Stimulated activated CD4-positive, alpha-beta T cell treated with anti-CD3 and anti-CD28 coated beads, Interleukin-4, amount 100 ng/mL, for 4 hours (primary cell): ENCODE data around the gene IGF2.
A peak's percentile ranks its signal among the peaks of the same experiment; 100 is the strongest.

Experiments
- DNase-seq, 2 experiments: peaks; one replicate each; pipeline ENCODE4 v3.0.0-alpha.2; 2020

IGF2 gene

GRCh38 chr11:2102132-2102882 is 36.9 kb downstream of the IGF2 start:
- DNase-seq = no peak

GRCh38 chr11:2101171-2101675 is 38.0 kb downstream of the IGF2 start:
- DNase-seq = no peak

GRCh38 chr11:2100361-2101170 is 38.6 kb downstream of the IGF2 start:
- no peak for DNase-seq

- DNase-seq = no peak
These were observed 39.5 kb downstream of the IGF2 start for GRCh38 chr11:2099516-2100349.

GRCh38 chr11:2098691-2099515 is 40.3 kb downstream of the IGF2 start:
- DNase-seq = no peak

GRCh38 chr11:2097998-2098690 is 41.0 kb downstream of the IGF2 start:
- DNase-seq = no peak

- no peak for DNase-seq
These were observed 41.7 kb downstream of the IGF2 start for GRCh38 chr11:2097356-2097997.

GRCh38 chr11:2096919-2097301 is 42.3 kb downstream of the IGF2 start:
- DNase-seq = no peak

- no peak for DNase-seq
These were observed 42.9 kb downstream of the IGF2 start for GRCh38 chr11:2096011-2096918.

GRCh38 chr11:2095542-2095941 is 43.6 kb downstream of the IGF2 start:
- no peak for DNase-seq

- DNase-seq = no peak
These were observed 44.0 kb downstream of the IGF2 start for GRCh38 chr11:2095198-2095520.

- no peak for DNase-seq
These were observed 44.6 kb downstream of the IGF2 start for GRCh38 chr11:2094354-2095197.

- no peak for DNase-seq
These were observed 45.4 kb downstream of the IGF2 start for GRCh38 chr11:2093575-2094353.

- DNase-seq = peak; percentile 24 to 34
These were observed 46.2 kb downstream of the IGF2 start for GRCh38 chr11:2092956-2093412.

GRCh38 chr11:2092464-2092910 is 46.7 kb downstream of the IGF2 start:
- DNase-seq = no peak

GRCh38 chr11:2091786-2092463 is 47.3 kb downstream of the IGF2 start:
- DNase-seq = no peak

GRCh38 chr11:2091112-2091746 is 48.0 kb downstream of the IGF2 start:
- no peak for DNase-seq
